ENCODE data around the gene TP73. TPM values are rescaled to one million over a fixed set of nuclear protein-coding genes. Genes with fewer than 3 reads are reported as not detected.

TP73 gene
- total RNA-seq (2021) (10.0 and 12.3 TPM in 2 replicates), Bru-seq, nascent RNA (percentile 44 among the genes with signal in this experiment), BruChase-seq, experiment 1, labeled RNA remaining after a 2-hour chase (percentile 47 among the genes with signal in this experiment), BruChase-seq, experiment 2, labeled RNA remaining after a 6-hour chase (percentile 51 among the genes with signal in this experiment)
- long read RNA-seq, full-length matches to known transcripts, result 6 of 13 reads
- long read RNA-seq, partial matches to known transcripts, result 2 of 13 reads
- long read RNA-seq, other reads (novel, unspliced or antisense), result 5 of 13 reads

GRCh38 chr1:3651930-3652547, at the start of gene TP73:
Gene TP73 (plus strand): TSS chr1:3652516. CDS start chr1:3682366, 29,850 bp downstream.
- TF ChIP-seq CTCF (conservative IDR thresholded peaks at IDR 0.05; ENCODE audit: low read depth, low read length) (no peak), EZH2 (IDR thresholded peaks at IDR 0.05; ENCODE audit: borderline replicate concordance, low read depth, low read length, poor library complexity, severe bottlenecking) (no peak)
- H3K9me3 ChIP-seq (ENCODE audit: low read depth, low read length, poor library complexity, severe bottlenecking), result no peaks in the 10 kb centered on the region
- peak within 1 kb of the TSS; percentile 77 for H3K27ac ChIP-seq (ENCODE audit: low read depth, low read length, poor library complexity, severe bottlenecking)
- peaks cover 10% of the 10 kb centered on the region for H3K27me3 ChIP-seq (replicated peaks; ENCODE audit: insufficient read depth, low read depth, low read length, poor library complexity)
- H3K36me3 ChIP-seq (ENCODE audit: insufficient read depth, low read length, poor library complexity, severe bottlenecking), result peaks cover 10% of the 10 kb centered on the region
- DNase-seq (ENCODE audit: low spot score), result peak; percentile 53
- intact Hi-C loops (cut with micrococcal nuclease; ENCODE audit: unreplicated experiment), result no loop called here
- peak within 1 kb of the TSS; percentile 70 for H3K4me3 ChIP-seq (ENCODE audit: low read depth, low read length, poor library complexity, severe bottlenecking)
- ChIA-PET POLR2A (ENCODE audit: low non-redundant PET) (no interaction called here), CTCF (no interaction called here)
- no TSS peak for BruUV-seq (replicated peaks)
- H3K4me1 ChIP-seq (ENCODE audit: insufficient read depth, low read length, poor library complexity, severe bottlenecking), result peaks cover 11% of the 10 kb centered on the region

GRCh38 chr1:3603156-3603555, 49.2 kb upstream of the TP73 start:
- intact Hi-C loops (cut with micrococcal nuclease; ENCODE audit: unreplicated experiment), result no loop called here
- TF ChIP-seq EZH2 (IDR thresholded peaks at IDR 0.05; ENCODE audit: borderline replicate concordance, low read depth, low read length, poor library complexity, severe bottlenecking) (no peak), CTCF (conservative IDR thresholded peaks at IDR 0.05; ENCODE audit: low read depth, low read length) (no peak)
- no peaks in the 10 kb centered on the region for H3K36me3 ChIP-seq (ENCODE audit: insufficient read depth, low read length, poor library complexity, severe bottlenecking)
- no TSS peak for BruUV-seq (replicated peaks)
- POLR2A ChIA-PET (ENCODE audit: low non-redundant PET), result no interaction called here
- H3K27ac ChIP-seq (ENCODE audit: low read depth, low read length, poor library complexity, severe bottlenecking), result no peak overlapping the region
- no peaks in the 10 kb centered on the region for H3K27me3 ChIP-seq (replicated peaks; ENCODE audit: insufficient read depth, low read depth, low read length, poor library complexity)
- no peaks in the 10 kb centered on the region for H3K4me1 ChIP-seq (ENCODE audit: insufficient read depth, low read length, poor library complexity, severe bottlenecking)
- no peak for DNase-seq (ENCODE audit: low spot score)
- no peak overlapping the region for H3K4me3 ChIP-seq (ENCODE audit: low read depth, low read length, poor library complexity, severe bottlenecking)
- H3K9me3 ChIP-seq (ENCODE audit: low read depth, low read length, poor library complexity, severe bottlenecking), result no peaks in the 10 kb centered on the region
- CTCF ChIA-PET, result no interaction called here

GRCh38 chr1:3603571-3604467, 48.5 kb upstream of the TP73 start:
- no peaks in the 10 kb centered on the region for H3K36me3 ChIP-seq (ENCODE audit: insufficient read depth, low read length, poor library complexity, severe bottlenecking)
- no peak for DNase-seq (ENCODE audit: low spot score)
- CTCF ChIA-PET, result no interaction called here
- no peaks in the 10 kb centered on the region for H3K4me1 ChIP-seq (ENCODE audit: insufficient read depth, low read length, poor library complexity, severe bottlenecking)
- POLR2A ChIA-PET (ENCODE audit: low non-redundant PET), result no interaction called here
- no peak overlapping the region for H3K4me3 ChIP-seq (ENCODE audit: low read depth, low read length, poor library complexity, severe bottlenecking)
- intact Hi-C loops (cut with micrococcal nuclease; ENCODE audit: unreplicated experiment), result no loop called here
- no peak overlapping the region for H3K27ac ChIP-seq (ENCODE audit: low read depth, low read length, poor library complexity, severe bottlenecking)
- BruUV-seq (replicated peaks), result no TSS peak
- H3K9me3 ChIP-seq (ENCODE audit: low read depth, low read length, poor library complexity, severe bottlenecking), result no peaks in the 10 kb centered on the region
- TF ChIP-seq CTCF (conservative IDR thresholded peaks at IDR 0.05; ENCODE audit: low read depth, low read length) (no peak), EZH2 (IDR thresholded peaks at IDR 0.05; ENCODE audit: borderline replicate concordance, low read depth, low read length, poor library complexity, severe bottlenecking) (no peak)
- H3K27me3 ChIP-seq (replicated peaks; ENCODE audit: insufficient read depth, low read depth, low read length, poor library complexity), result no peaks in the 10 kb centered on the region

Measured in A673 (cell line).